ENCODE measurements around the gene SPOP. TPM values are rescaled to one million over a fixed set of nuclear protein-coding genes. Genes with fewer than 3 reads are reported as not detected.

The SPOP gene
- total and polyA plus RNA-seq, 9 of the 15 experiments (the other 6 are each of a cell fraction or from before 2014, with no cell fraction given): 34.2 to 65.9 (median 39.7) TPM

DNA sequence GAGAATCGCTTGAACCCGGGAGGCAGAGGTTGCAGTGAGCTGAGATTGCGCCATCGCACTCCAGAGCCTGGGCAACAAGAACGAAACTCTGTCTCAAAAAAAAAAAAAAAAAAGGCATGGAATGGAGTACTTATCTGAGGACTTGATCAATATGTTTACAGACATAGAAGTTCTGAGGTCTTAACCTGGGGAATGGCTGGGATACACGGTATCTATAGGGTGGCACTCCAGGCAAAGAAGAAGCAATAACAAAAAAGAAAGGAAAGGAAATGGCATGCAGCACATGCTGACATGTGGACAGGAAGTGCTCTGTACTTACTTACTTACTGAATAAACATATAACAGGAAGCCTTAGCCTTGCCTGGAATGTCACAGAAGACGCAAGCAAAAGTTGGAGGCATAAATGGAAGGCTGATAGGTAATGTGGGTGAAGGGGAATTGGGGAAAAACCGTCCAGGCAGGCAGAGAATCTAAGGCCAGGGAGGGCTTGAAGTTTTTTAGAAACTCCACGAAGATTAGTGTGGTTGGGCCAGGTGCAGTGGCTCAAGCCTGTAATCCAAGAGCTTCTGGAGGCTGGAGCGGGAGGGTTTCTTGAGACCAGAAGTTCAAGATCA is 10.1 kb upstream of the SPOP start (continued):
- no peak for TF ChIP-seq ZNF408 (CRISPR knock-in tag; IDR thresholded peaks at IDR 0.05; ENCODE audit: low read depth)
- TF ChIP-seq ZNF263 (CRISPR knock-in tag; IDR thresholded peaks at IDR 0.05; ENCODE audit: borderline replicate concordance): no peak
- TF ChIP-seq ZNF165 (CRISPR knock-in tag; IDR thresholded peaks at IDR 0.05; ENCODE audit: borderline replicate concordance): no peak
- TF ChIP-seq, protein P1, sequence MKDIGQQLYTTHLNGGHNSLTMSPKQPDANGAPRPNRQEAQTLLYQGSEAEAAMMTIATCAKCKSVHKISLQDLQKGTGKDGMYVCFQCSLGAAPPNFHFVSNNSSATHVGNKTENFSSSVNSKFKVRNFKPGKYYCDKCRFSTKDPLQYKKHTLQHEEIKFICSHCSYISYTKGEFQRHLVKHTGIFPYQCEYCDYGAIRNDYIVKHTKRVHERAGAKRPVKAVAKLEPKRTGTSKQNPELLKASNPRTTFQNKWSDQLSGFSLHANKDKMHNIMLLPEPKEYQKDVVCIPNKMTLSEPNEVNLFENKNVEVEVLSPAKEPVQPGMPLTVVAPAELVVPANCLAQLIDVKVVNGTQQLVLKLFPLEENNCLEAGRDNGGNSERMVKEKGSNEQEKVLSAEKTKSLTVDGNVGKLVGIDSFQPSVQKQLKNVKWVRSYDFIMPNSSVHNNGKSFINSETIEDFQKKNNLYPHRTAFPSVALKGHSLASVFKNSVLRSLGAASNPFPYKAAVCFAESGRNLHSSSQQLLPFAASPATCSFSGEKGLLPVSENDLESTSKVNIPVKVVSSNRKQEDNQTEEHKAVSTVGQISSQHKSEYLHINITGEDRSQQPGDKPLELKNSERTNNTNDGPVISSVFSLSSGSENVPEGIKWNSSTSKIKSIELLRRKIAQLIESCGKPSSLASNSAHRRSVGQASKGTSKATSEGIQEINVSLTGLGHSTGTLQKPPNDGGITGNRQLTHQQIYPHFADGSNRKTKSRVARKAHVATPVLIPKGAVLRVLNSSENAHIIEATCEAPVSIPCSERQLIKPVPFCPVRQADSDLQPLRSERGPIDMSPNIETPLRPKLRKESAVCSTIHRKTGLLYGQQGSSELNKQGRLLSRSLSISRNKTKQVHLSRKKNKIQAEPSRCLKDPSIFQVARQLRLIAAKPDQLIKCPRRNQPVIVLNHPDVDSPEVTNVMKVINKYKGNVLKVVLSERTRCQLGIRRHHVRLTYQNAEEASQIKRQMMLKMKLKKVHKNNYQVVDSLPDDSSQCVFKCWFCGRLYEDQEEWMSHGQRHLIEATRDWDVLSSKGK (CRISPR knock-in tag; IDR thresholded peaks at IDR 0.05): no peak
- TF ChIP-seq, protein P2, sequence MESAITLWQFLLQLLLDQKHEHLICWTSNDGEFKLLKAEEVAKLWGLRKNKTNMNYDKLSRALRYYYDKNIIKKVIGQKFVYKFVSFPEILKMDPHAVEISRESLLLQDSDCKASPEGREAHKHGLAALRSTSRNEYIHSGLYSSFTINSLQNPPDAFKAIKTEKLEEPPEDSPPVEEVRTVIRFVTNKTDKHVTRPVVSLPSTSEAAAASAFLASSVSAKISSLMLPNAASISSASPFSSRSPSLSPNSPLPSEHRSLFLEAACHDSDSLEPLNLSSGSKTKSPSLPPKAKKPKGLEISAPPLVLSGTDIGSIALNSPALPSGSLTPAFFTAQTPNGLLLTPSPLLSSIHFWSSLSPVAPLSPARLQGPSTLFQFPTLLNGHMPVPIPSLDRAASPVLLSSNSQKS (CRISPR knock-in tag; IDR thresholded peaks at IDR 0.05): no peak
- TF ChIP-seq, protein P3, sequence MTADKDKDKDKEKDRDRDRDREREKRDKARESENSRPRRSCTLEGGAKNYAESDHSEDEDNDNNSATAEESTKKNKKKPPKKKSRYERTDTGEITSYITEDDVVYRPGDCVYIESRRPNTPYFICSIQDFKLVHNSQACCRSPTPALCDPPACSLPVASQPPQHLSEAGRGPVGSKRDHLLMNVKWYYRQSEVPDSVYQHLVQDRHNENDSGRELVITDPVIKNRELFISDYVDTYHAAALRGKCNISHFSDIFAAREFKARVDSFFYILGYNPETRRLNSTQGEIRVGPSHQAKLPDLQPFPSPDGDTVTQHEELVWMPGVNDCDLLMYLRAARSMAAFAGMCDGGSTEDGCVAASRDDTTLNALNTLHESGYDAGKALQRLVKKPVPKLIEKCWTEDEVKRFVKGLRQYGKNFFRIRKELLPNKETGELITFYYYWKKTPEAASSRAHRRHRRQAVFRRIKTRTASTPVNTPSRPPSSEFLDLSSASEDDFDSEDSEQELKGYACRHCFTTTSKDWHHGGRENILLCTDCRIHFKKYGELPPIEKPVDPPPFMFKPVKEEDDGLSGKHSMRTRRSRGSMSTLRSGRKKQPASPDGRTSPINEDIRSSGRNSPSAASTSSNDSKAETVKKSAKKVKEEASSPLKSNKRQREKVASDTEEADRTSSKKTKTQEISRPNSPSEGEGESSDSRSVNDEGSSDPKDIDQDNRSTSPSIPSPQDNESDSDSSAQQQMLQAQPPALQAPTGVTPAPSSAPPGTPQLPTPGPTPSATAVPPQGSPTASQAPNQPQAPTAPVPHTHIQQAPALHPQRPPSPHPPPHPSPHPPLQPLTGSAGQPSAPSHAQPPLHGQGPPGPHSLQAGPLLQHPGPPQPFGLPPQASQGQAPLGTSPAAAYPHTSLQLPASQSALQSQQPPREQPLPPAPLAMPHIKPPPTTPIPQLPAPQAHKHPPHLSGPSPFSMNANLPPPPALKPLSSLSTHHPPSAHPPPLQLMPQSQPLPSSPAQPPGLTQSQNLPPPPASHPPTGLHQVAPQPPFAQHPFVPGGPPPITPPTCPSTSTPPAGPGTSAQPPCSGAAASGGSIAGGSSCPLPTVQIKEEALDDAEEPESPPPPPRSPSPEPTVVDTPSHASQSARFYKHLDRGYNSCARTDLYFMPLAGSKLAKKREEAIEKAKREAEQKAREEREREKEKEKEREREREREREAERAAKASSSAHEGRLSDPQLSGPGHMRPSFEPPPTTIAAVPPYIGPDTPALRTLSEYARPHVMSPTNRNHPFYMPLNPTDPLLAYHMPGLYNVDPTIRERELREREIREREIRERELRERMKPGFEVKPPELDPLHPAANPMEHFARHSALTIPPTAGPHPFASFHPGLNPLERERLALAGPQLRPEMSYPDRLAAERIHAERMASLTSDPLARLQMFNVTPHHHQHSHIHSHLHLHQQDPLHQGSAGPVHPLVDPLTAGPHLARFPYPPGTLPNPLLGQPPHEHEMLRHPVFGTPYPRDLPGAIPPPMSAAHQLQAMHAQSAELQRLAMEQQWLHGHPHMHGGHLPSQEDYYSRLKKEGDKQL (CRISPR knock-in tag; IDR thresholded peaks at IDR 0.05; ENCODE audit: borderline replicate concordance): no peak
- TF ChIP-seq, protein P4, sequence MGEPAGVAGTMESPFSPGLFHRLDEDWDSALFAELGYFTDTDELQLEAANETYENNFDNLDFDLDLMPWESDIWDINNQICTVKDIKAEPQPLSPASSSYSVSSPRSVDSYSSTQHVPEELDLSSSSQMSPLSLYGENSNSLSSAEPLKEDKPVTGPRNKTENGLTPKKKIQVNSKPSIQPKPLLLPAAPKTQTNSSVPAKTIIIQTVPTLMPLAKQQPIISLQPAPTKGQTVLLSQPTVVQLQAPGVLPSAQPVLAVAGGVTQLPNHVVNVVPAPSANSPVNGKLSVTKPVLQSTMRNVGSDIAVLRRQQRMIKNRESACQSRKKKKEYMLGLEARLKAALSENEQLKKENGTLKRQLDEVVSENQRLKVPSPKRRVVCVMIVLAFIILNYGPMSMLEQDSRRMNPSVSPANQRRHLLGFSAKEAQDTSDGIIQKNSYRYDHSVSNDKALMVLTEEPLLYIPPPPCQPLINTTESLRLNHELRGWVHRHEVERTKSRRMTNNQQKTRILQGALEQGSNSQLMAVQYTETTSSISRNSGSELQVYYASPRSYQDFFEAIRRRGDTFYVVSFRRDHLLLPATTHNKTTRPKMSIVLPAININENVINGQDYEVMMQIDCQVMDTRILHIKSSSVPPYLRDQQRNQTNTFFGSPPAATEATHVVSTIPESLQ (CRISPR knock-in tag; IDR thresholded peaks at IDR 0.05): no peak
- TF ChIP-seq GABPA (tag; conservative IDR thresholded peaks at IDR 0.05; ENCODE audit: low read depth): peak; percentile 49; the same call in 1 of the 2 replicates
- TF ChIP-seq MEIS2 (IDR thresholded peaks at IDR 0.05; ENCODE audit: partially characterized antibody): no peak
- no peak for TF ChIP-seq SRSF3 (IDR thresholded peaks at IDR 0.05; ENCODE audit: insufficient read depth, low read length)
- TF ChIP-seq ARNT (IDR thresholded peaks at IDR 0.05): no peak
- TF ChIP-seq, protein P5, sequence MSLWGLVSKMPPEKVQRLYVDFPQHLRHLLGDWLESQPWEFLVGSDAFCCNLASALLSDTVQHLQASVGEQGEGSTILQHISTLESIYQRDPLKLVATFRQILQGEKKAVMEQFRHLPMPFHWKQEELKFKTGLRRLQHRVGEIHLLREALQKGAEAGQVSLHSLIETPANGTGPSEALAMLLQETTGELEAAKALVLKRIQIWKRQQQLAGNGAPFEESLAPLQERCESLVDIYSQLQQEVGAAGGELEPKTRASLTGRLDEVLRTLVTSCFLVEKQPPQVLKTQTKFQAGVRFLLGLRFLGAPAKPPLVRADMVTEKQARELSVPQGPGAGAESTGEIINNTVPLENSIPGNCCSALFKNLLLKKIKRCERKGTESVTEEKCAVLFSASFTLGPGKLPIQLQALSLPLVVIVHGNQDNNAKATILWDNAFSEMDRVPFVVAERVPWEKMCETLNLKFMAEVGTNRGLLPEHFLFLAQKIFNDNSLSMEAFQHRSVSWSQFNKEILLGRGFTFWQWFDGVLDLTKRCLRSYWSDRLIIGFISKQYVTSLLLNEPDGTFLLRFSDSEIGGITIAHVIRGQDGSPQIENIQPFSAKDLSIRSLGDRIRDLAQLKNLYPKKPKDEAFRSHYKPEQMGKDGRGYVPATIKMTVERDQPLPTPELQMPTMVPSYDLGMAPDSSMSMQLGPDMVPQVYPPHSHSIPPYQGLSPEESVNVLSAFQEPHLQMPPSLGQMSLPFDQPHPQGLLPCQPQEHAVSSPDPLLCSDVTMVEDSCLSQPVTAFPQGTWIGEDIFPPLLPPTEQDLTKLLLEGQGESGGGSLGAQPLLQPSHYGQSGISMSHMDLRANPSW (CRISPR knock-in tag; IDR thresholded peaks at IDR 0.05): no peak
